C1 segment of cervical spinal cord (tissue), 14 donors: Measurements from ENCODE around the gene CDK7.
"Not testable (repeated sequence)": the region's sequence is repeated elsewhere in the genome, so short reads cannot be mapped to it uniquely, and the experiment has no call there.

ENCODE experiments used
- DNase-seq, 14 donors: peaks; one replicate each; lab custom pipeline; 2025; lab: John Stamatoyannopoulos, UW

Gene CDK7

DNA sequence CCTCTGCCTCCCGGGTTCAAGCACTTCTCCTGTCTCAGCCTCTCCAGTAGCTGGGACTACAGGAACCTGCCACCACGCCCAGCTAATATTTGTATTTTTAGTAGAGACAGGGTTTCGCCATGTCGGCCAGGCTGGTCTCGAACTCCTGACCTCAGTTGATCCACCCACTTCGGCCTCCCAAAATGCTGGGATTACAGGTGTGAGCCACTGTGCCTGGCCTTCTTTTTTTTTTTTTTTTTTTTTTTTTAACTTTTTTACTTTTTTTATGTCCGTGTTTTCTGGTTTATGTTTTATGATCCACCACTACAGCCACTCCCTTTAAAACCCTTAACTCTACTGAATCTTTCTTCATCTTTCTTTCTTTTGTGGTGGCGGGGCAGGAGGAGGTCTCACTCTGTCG, 2.0 kb downstream of the CDK7 start:
- not testable (repeated sequence) for DNase-seq

DNA sequence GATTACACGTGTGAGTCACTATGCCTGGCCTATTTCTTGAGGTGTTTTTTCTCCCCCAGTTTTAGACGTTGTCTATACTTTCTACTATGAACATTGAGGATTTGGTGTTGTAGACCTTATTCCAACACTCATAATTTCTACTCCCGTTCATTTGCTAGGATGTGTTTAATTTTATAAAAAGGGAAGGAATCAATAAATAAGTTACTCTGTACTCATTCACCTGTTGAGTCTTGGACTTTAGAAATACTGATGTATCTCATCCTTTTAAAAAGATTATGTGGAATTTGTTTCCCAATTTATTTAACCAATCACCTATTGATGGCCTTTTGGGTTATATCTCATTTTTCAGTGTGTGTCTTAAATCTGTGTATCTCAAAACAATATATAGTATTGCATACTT, 3.2 kb downstream of the CDK7 start:
- DNase-seq = no peak

DNA sequence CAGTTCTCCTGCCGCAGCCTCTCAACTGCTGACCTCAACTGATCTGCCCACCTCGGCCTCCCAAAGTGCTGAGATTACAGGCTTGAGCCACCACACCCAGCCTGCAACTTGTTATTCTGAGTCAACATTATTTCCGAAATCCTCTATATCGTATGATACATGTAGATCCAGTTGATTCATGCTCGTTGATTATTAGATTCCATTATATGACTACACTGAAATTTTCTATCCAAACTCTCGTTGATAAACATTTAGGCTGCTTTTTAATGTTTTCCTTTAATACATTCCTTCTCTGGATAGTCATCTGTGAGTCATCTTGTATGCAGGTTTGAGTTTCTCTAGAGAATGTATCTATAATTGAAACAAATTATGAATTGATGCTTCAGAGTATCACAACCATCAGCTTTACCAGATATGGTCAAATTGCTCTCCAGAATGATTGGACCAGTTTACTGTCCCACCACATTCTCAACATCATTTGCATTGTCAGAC, 4.1 kb downstream of the CDK7 start:
- DNase-seq = no peak

DNA sequence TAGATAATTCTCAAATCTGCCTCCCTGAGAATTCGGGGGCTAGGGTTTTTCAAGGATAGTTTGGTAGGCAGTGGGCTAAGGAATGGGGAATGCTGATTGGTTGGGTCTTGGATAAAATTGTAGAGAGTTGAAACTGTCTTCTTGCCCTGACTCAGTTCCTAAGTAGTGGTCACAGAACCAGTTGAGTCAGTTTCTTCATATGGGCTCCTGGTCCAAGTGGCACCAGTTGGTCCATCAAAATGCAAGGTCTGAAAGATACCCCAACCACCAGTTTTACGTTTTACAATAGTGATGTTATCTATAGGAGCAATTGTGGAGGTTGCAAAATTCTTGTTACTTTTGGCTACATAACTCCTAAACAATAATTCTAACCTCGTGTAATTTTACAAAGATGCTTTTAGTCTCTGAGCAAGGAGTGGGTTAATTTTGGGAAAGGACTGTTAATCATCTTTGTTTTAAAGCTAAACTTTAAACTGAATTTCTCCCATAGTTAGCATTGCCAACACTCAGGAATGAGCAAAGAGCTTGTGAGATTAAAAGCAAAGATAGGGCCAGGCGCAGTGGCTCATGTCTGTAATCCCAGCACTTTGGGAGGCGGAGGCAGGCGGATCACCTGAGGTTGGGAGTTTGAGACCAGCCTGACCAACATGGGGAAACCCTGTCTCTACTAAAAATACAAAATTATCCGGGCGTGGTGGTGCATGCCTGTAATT, 7.7 kb downstream of the CDK7 start:
- no peak for DNase-seq

DNA sequence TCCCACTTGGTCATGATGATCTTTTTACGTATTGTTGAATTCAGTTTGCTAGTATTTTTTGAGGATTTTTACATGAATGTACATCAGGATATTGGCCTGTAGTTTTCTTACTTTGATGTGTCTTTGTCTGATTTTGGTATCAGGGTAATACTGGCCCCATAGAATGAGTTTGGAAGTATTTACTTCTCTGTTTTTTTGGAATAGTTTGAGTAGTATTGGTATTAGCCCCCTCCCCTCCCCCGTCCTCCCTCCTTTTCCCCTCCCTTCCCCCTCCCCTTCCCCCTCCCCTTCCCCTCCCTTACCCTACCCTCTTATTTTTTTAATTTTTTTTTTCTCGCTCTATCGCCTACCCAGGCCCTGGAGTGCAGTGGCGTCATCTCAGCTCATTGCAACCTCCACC, 10.3 kb downstream of the CDK7 start:
- DNase-seq = no peak

DNA sequence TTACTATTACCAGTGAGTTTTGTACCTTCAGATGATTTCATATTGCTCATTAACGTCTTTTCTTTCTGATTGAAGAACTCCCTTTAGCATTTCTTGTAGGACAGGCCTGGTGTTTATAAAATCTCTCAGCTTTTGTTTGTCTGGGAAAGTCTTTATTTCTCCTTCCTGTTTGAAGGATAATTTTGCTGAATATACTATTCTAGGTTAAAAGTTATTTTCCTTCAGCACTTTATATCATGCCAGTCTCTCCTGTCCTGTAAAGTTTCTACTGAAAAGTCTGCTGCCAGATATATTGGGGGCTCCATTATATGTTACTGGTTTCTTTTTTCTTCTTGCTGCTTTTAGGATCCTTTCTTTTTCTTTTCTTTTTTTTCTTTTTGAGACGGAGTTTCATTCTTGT, 13.3 kb downstream of the CDK7 start:
- DNase-seq = no peak

DNA sequence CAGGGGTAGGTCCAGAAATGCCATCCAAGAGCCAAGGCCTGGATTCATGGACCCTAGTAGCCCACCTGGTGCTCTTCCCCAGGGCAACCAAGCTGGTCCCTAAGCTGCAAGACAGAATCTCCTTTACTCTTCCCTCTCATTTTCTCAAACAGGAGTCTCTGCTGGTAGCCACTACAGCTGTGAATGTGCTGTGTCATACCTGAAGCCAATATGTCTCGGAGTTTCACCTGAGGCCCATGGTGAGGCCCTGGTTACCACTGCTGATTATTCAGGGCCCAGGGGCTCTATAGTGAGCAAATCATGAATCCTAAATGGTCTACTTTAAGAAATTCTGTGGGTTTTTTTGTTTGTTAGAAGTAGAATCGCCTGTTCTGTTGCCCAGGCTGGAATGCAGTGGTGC, 15.9 kb downstream of the CDK7 start:
- DNase-seq = no peak

DNA sequence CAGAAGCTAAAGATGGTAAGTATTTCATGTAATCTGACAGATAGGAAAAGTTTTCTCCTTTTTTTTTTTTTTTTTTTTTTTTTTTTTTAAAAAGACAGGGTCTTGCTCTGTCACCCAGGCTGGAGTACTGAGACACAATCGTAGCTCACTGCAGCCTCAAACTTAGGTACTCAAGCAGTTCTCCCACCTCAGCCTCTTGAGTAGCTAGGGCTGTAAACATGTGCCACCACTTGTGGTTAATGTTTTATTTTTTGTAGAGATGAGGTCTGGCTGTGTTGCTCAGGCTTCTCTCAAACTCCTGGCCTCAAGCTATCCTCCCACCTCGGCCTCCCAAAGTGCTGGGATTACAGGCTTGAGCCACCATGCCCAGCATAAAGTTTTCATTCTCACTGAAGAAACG, 17.8 kb downstream of the CDK7 start:
- no peak for DNase-seq

DNA sequence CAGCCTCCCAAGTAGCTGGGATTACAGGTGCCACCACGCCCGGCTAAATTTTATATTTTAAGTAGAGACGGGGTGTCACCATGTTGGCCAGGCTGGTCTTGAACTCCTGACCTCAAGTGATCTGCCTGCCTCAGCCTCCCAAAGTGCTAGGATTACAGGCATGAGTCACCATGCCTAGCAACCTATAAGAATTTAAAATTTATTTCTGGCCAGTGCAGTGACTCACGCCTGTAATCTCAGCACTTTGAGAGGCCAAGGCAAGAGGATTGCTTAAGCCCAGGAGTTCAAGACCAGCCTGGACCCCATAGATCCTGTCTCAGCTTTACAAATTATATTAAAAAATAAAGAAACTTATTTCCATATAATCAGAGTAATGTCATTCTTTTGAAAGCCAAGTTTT, 21.3 kb downstream of the CDK7 start:
- not testable (repeated sequence) for DNase-seq

DNA sequence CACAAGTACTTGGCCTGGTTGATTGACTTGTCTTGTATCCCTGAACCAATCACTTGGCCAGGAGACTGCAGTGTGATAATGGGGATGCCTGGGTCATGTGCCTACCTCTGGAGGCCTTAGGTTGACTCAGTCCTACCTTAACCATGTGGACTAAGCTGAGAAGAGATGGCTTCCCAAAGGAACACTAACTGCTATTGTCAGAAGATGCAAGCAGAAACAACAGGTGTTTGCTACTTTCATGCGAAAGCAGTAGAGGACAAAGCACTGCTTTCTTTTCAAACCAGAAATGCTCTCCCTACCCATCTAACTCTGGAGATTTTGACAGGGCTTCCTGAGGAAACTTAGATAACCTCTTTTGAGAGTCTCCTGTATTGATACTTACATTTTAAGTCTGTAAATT, 22.9 kb downstream of the CDK7 start:
- DNase-seq = no peak

DNA sequence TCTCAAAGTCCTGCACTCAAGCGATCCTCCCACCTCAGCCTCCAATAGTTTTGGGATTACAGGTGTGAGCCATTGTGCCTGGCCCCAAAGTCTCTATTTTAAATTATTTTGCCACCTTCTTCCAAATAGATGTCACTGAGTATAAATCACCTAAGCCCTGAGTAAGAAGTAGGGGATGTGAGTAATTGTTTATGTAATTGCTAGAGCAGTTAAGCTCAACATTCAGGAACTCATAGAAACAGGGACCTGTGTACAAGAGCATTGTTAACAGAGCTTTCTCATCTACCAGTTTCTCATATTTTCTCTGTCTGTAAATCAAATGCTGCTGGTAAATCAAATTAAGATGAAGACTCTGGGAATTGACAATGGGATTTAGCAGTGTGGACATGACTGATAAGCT, 26.3 kb downstream of the CDK7 start:
- DNase-seq = no peak

DNA sequence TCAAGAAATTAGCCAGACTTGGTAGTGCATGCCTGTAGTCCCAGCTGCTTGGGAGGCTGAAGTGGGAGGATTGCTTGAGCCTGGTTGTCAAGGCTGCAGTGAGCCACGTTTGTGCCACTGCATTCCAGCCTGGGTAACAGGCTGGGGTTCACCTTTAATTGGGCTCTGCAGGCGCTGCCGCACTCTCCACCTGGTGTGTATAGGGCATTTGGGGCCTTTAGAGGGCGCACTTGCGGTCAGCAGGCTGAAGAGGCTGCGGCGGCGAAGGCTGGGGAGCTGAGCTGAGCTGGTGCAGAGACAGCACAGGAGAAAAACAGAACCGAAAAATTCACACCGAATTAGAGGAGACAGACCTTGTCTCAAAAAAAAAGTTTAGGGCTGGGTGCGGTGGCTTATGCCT, 31.2 kb downstream of the CDK7 start:
- DNase-seq = no peak

DNA sequence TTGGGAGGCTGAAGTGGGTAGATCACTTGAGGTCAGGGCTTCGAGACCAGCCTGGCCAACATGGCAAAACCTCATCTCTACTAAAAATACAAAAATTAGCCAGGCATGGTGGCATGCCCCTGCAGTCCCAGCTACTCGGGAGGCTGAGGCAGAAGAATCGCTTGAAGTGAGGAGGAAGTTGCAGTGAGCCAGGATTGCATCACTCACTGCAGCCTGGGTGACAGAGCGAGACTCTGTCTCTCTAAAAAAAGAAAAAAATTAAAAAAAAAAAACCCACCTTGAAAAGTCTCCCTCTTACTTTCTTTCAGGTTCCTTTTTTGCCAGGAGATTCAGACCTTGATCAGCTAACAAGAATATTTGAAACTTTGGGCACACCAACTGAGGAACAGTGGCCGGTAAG, 34.2 kb downstream of the CDK7 start:
- no peak for DNase-seq

DNA sequence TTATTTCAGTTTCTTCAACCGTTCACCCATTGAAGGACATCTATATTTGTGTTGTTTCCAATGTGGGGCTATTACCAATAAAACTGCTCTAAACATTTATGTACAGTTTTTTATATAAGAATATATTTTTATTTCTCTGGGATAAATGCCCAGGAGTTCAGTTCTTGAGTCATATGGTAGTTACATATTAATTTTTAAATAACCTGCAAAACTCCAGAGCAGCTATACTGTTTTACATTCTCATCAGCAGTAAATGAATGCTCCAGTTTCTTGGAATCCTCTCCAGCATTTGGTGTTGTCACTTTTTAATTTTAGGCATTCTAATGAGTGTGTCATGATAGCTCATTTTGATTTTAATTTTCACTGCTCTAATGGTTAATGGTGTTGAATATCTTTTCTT, 36.2 kb downstream of the CDK7 start:
- DNase-seq = no peak

DNA sequence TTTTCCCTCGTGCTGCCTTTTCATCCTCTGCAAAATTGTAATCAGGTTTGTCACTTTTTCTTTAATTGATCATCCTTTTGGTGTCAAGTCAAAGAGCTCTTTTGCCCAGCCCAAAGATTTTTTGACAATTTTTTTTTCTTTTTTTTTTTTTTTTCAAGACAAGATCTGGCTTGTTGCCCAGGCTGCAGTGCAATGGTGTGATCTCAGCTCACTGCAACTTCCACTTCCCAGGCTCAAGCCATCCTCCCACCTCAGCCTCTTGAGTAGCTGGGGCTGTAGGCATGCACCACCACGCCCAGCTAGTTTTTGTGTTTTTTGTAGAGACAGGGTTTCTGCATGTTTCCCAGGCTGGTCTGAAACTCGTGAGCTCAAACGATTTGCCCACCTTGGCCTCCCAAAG, 36.7 kb downstream of the CDK7 start:
- DNase-seq = no peak

DNA sequence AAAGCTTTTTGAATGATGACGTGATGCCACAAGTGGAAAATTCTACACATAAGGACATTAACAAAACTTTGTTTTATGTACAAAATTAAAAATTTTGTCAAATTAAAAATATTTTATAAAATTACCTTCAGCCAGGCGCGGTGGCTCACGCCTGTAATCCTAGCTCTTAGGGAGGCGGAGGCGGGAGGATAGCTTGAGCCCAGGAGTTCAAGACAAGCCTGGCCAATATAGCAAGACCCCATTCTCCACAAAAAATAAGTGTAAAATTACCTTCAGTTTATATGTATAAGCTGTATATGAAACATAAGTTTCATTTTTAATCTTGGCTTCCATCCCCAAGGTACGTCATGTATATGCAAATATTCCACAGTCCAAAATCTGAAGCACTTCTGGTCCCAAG, 40.9 kb downstream of the CDK7 start:
- no peak for DNase-seq

DNA sequence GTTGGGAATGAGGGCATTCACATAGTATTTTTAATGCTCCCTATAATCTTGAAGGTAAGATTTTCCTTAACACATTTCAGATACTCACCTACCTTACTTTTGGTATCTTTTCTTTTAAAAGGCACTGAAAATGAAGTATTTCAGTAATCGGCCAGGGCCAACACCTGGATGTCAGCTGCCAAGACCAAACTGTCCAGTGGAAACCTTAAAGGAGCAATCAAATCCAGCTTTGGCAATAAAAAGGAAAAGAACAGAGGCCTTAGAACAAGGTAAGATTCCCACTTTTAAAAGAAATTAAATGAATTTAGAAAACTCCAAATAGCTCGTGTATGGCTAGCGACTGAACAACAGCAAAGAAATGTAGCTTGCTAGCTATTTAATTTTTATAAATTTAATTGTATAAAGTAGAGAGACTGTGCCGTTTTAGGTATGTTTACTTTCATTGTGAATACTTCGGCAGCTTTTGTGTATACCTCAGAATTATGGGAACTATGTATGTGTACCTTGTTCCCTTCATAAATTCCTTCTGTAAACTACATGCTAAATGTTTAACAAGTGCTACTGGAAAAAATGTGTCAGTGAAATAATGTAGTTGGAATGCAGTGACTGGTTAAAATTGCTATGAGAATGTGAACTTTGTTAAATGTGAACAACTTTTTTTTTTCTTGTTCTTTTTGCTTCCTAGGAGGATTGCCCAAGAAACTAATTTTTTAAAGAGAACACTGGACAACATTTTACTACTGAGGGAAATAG, 41.9 kb downstream of the CDK7 start:
- DNase-seq = no peak

DNA sequence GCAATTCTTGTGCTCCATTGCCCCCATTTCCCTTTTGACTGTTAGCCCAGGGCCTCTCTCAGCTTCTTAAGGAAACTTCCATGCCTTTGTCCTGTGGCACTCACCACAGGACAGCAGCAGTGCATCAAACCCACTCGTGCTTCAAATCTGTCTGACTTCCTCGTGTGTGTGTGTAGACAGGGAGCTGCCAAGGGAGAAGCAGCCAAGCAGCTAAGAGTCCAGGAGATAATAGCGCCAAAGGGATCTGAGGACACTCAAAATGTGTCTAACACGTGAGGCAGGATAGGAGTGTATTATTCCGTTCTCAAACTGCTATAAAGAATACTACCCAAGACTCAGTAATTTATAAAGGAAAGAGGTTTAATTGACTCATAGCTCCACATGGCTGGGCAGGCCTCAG, 44.8 kb downstream of the CDK7 start:
- DNase-seq = no peak

DNA sequence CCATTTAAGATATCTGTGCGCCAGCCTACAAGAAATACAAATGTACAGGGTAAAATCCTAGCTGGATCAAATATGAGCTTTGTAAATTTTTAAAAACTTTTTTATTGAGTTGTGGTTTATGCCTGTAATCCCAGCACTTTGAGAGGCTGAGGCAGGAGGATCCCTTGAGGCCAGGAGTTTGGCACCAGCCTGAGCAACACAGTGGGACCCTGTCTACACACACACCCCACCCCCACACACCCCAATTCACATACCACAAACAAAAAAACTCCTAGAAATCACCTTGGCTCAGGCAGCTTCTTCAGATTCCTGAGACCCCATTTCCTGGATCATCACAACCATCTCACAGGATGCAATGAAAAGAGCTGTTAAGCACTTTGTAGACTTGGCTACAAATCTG, 46.4 kb downstream of the CDK7 start:
- no peak for DNase-seq

DNA sequence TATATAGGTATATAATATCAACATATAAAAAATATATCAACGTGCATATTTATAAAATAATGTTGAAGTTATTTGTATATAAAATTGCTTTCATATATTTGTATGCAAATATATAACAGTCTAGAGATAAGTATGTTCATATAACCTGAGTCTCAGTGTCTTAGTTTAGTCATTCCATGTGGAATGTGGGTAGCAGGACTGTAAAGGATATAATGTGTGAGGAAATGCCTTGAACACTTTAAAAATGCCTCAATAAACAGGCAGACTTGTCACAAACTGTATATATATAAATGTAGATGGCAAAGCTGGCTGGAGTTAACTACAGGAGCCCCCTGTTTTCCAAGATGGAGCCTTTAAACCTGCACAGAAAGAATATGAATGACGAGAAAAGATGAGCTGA, 49.5 kb downstream of the CDK7 start:
- no peak for DNase-seq

DNA sequence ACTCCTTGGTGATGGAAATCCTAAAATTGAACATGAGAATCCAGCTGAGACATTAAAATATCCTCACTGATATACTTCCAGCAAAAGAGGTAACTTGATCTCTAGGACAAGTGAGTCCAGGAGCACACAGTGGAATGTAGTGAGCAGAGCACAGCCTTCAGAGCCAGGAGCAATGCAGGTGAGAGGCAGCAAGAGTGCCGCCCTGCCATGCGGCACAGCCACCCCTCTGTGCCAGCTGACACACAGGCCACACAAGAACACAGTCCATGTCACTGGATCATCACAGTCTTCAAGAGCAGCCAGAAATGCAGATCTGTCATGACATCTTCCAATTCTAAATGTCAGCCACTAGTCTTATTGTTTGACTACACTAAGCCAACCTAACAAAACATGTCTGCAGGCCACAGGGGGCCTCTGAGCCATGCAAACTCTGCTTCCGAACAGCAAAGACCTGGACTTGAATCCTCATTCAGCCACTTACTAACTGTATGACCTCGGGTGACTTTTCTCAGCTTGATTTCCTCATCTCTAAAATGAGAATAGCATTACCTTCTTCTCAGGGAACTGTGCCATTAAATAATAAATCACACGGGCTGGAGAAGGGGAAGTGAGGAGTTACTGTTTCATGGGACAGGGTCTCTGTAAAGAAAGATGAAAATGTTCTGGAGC, 50.9 kb downstream of the CDK7 start:
- DNase-seq = no peak

DNA sequence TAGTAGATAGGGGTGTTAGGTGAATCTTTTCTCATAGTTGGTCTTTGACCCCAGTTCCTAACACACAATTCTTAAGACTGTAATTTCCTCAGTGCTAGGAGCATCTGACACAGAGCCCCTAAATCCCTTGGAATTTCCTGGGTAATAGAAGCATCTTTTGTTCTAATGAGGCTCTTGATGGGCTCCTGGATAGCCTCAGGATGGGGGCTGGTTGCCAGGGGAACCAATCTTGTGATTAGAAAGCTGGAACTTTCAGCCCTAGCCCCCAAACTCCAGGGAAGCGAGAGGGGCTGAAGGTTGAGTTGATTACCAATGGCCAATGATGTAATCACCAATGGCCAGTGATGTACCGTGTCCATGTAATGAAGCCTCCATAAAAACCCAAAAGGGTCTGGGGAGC, 53.4 kb downstream of the CDK7 start:
- no peak for DNase-seq

DNA sequence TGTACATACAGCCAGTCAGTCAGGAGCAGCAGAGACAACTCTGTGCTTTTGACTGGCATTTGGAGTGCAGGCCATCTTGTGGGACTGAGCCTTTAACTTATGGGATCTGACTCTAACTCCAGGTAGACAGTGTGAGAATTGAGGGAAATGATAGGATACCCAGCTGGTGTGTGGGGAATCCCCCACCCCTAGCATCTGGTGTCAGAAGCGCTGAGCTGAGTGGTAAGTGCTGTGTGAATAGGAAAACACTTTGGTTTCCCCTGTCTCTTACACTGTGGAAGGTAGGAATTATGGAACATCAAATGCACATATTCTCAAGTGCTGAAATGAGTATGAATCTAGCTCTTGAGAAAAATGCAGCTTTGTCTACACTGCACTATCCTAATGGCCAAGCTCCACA, 54.0 kb downstream of the CDK7 start:
- no peak for DNase-seq
